GM12801 (cell line): ENCODE measurements around the gene IMPDH1.

Experiments used
- TF ChIP-seq, protein P1 (sequence below): IDR thresholded peaks from one replicate; pipeline ENCODE4 v1.5.1; 2011; ENCODE audit warnings: control low read depth; ENCODE audit not compliant: insufficient read length; ENCODE audit errors: extremely low read depth

The IMPDH1 gene

DNA sequence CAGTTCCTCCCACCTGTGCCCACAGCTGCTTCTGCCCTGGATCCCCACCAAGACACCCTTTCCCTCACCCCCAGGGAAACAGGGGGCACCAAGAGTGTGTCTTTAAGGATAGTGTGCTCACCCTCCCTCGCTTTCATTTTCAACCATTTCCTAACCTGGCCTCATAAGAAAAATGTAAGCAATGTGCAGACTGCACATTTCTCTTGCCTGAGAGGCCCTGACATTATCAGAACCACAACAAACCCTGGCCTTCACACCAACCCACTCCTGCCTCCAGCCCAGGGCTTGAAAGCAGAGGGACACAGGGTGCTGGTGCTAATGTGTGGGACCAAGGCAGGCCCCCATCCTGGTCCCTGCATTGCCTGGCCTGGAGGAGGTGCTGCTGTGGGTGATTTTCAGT, 11.0 kb upstream of the IMPDH1 start:
- TF ChIP-seq, protein P1, sequence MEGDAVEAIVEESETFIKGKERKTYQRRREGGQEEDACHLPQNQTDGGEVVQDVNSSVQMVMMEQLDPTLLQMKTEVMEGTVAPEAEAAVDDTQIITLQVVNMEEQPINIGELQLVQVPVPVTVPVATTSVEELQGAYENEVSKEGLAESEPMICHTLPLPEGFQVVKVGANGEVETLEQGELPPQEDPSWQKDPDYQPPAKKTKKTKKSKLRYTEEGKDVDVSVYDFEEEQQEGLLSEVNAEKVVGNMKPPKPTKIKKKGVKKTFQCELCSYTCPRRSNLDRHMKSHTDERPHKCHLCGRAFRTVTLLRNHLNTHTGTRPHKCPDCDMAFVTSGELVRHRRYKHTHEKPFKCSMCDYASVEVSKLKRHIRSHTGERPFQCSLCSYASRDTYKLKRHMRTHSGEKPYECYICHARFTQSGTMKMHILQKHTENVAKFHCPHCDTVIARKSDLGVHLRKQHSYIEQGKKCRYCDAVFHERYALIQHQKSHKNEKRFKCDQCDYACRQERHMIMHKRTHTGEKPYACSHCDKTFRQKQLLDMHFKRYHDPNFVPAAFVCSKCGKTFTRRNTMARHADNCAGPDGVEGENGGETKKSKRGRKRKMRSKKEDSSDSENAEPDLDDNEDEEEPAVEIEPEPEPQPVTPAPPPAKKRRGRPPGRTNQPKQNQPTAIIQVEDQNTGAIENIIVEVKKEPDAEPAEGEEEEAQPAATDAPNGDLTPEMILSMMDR: no peak

DNA sequence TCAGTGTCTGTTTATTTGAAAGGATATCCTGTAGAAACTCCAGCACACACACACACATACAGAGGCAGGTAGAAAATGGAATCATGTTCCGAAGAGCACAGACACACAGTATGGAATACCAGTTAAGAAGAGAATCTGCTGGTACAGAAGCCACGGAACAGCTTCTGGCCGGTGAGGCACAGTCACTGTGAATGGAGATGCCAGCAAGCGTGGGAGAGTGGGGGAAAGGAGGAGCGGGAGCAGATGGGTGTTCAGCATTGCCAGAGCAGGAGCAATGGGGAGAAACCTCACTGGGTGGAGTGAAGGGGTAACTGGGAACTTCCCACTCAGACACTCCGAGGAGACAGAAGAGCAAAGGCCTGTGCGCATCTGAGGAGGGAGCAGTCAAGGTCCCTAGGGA, 9.5 kb upstream of the IMPDH1 start:
- TF ChIP-seq, protein P1: no peak

DNA sequence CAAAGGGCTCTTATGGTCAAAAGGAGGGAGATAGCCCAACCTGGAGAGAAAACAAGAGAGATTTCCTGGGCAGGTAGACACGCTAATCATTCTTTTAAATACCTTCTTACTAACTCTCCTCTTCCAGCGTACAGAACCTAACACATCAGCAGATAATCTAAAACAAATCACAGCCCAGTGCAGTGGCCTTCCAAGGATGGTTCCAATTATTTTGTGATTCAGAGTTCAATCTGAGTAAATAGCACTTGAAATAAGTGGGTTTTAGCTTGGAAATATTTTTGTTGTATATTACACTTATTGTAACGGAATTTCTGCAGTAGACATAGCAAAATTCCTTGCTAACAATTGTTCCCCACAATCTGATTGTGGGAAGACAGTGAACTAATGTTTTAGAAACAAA, 7.3 kb upstream of the IMPDH1 start:
- TF ChIP-seq, protein P1: no peak

- TF ChIP-seq, protein P1: no peak
Measured at GRCh38 chr7:128415217-128415785, 5.5 kb upstream of the IMPDH1 start.

DNA sequence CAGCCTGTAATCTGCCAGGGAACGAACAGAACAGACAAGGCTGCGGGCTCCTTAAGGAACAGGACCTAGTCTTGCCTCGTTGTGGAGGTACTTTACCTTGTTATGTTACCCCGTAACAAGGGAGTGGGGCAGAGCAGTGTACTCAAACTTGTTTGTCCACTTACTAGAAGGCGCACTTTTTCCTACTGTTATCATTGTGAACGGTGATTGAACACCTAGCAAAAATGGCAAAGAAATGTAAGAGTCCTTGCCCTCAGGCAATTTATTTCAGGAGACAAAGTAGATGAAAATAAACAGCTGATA, 620 bp upstream of the IMPDH1 start:
- TF ChIP-seq, protein P1: no peak

GRCh38 chr7:128408709-128409595, 830 bp downstream of the IMPDH1 start:
- TF ChIP-seq, protein P1: no peak

DNA sequence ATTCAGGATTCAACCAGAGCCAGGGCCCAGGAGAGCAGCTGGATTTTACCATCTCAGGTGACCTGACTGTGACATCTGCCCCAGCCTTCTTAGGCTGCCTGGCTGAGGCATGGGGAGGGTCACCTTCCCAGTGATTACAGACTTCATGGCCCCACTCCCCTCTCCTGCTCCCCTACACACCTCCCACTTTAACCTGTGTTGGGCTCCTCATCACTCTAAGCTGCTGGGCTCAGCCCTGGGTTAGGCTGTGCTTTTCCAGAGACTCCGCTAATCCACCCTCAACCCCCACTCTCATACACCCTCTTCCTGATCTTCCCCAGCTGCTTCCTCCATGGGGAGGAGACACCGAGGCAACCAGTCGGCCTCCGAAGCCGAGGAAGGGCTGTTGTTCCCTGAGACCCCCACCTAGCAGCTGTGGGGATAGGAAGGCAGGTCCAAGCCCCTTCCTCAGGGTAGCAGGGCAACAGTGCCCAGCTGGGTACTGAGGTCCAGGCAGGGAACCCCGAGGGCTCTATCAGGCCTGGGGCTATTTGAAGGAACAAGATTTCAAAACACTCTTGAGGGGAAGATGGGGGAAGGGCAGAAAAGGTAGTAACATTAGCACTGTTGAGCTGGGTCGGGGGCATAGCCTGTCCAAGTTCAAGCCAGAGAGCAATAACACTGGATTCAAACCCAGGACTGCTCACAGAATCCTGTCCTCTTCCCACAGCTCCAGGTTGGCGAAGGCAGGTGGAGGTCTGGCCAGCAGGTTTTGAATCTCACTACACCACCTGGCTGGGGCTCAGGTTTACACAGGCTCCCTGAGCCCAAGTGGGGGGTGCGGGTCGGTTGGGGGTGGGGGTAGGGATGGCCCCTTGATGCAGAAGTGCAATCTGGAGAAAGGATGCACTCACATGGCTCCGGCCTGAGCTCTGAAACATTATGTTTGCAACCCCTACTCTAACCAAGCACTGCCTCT, 1.8 kb downstream of the IMPDH1 start:
- TF ChIP-seq, protein P1: no peak
